VCaP (cell line): ENCODE results near the gene PKNOX2.

Experiments used
- H3K27ac ChIP-seq: fragments of 450-650 bp; 2 replicates; pipeline ENCODE4 v1.5.1; 2017
- TF ChIP-seq, protein P1 (sequence below): fragments of 450-650 bp; conservative IDR thresholded peaks from 2 replicates; pipeline ENCODE4 v1.5.1; 2017; ENCODE audit warnings: mild to moderate bottlenecking, moderate library complexity

Gene PKNOX2

DNA sequence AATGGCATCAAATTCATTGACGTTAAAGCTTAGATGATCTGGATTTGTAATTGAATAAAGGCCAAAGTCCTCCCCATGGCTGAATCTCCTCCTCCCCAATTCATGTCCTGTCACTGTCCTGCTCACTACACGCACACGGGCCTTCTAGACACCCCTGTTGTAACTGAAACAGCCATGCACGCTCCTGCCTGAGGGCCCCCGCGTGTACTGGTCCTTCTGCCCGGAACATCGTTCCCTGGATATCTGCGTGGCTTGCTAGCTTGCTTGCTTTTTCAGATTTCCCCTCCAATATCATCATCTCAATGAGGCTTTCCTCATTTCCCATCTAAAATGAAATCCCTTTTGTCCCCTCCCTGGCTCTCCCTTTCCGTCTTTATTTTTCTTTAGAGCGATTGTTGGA, 15.3 kb downstream of the PKNOX2 start:
- TF ChIP-seq, protein P1, sequence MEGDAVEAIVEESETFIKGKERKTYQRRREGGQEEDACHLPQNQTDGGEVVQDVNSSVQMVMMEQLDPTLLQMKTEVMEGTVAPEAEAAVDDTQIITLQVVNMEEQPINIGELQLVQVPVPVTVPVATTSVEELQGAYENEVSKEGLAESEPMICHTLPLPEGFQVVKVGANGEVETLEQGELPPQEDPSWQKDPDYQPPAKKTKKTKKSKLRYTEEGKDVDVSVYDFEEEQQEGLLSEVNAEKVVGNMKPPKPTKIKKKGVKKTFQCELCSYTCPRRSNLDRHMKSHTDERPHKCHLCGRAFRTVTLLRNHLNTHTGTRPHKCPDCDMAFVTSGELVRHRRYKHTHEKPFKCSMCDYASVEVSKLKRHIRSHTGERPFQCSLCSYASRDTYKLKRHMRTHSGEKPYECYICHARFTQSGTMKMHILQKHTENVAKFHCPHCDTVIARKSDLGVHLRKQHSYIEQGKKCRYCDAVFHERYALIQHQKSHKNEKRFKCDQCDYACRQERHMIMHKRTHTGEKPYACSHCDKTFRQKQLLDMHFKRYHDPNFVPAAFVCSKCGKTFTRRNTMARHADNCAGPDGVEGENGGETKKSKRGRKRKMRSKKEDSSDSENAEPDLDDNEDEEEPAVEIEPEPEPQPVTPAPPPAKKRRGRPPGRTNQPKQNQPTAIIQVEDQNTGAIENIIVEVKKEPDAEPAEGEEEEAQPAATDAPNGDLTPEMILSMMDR = no peak
- no peak overlapping the region for H3K27ac ChIP-seq

DNA sequence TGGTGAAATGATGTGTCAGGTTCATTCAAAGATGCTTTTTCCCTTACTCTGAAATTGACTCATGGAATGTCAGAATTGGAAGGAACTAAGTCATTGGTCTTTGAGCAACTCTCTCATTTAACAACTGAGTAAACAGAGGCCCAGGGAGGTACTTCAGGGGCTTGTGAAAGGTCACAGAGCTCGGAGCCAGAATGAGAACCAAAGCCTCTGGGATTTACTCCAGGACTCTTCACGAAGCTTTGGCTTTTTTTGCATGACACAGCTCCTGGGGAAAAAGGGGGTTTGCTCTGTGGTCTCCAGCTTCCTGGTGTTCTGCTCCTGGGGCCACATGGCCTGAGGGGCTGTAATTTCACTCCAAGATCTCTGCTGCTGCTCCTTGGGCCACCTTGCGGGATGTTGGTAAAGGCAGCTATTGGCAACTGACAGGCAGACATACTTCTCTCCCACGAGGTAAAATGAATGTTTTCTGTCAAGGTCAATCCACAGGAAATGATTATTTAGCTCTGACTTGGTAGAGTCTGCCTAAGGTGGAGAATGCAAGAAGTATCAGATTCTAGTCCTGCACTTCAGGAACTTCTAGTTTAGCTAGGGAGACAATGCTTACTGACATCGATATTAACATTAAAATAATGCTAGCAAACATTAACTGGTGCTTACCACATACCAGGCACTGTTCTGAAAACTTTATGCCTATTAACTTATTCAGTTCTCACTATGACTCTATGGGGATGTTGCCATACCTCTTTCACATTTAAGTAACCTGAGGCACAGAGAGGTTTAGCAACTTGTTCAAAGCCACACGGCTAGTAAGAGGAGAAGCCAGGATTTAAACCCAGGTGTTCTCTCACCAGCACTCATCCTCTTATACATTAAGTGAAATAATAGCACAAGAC, 16.1 kb downstream of the PKNOX2 start:
- TF ChIP-seq, protein P1 = no peak

DNA sequence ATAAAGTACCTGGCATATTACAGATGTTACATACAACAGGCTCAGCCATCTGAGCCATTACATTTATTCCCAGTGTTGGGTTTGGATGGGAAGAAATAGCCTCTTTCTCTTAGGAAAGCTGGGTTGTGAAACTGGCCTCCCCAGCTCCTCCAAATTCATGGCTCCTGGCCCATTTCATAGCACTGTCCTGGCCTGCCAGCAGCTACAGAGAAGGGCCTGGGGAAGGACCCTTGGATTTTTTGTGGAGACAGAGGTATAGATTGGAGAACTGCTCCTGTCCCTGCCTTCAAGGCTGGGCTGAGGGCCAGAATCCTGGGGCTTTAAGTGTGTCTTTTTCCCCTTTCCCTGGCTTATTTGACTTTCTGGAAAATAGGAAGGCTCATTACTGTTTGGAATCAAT, 18.0 kb downstream of the PKNOX2 start:
- H3K27ac ChIP-seq = no peak overlapping the region
- TF ChIP-seq, protein P1 = no peak

More for the DNA sequence above, 16.1 kb downstream of the PKNOX2 start:
- no peak overlapping the region for H3K27ac ChIP-seq

DNA sequence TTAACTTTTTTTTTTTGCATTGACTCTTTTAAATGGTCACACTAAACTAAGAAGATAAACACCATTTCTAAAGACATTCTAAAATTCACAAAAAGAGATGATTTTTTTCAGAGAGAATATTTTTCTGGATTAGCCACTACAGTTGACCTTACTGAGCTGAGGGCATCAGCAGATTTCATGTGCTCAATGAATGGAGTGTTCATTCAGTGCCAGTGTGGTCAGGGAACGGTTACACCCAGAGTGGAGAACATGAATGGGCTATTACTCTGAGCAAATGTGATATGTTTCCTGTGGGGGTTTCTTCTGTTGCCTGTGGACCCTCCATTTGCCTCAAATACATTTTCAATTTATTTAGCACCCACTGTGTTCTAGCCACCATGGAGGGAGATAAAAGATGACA, 19.1 kb downstream of the PKNOX2 start:
- TF ChIP-seq, protein P1 = no peak
- no peak overlapping the region for H3K27ac ChIP-seq

DNA sequence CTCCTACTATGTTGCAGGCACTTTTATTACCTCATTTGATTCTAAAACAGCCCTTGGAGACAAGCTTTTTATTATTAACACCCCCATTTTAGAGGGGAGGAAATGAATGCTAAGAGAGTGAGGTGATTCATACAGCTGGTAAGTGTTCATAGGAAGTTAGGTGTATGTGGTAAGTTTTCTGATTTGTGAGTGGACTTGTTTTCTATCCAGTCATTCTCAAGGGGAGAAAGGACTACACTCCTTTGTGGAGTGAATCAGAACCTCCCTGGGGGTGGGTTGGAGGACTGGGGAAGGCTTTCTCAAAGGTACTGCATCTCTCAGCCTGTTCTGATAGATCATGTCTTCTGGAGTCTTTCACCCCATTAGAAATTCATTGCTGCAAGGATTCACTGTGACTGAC, 23.5 kb downstream of the PKNOX2 start:
- H3K27ac ChIP-seq = no peak overlapping the region
- TF ChIP-seq, protein P1 = no peak

DNA sequence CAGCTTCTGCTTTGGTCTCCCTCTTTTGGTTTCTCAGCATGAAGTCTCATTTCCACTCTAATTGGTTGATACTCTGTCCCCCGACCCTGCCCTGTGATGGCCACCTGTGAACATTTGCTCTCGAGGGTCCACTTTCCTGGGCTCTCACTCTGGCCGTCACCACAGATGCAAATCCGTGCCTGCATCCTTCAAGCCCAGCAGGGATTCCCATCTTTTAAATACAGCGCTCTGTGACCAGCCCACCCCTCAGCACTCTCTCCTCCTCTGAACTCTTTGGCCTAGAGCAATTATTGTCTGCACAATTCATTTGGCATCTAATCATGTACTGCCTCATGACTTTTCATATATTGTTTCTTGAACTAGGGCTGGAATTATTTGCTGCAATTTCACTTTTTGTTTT, 26.0 kb downstream of the PKNOX2 start:
- TF ChIP-seq, protein P1 = no peak
- H3K27ac ChIP-seq = no peak overlapping the region

DNA sequence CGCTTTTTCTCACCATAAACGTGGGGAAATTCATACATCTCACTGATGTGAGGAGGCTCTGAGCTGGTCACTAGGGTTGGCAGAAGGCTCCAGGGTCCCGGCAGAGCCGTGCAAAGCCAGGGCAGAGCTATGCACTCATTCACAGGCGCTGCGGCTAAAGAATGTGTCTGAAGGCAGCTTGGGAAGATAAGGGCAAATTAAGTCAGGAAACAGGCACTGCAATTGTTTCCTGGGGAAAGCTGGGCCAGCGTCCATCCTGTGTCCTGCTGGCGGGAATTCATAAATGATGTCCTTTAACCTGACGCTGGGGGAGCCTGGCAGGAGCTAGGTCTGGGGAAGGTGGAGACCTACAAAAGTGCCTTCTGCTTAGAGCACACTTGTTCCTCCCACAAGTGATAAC, 27.6 kb downstream of the PKNOX2 start:
- H3K27ac ChIP-seq = peak overlapping the region; percentile 22; the same call in 1 of the 2 replicates
- TF ChIP-seq, protein P1 = no peak
